HG03103 (cell line): ENCODE results near the gene TTC28.

ENCODE experiments used
- ATAC-seq: cut with Tn5 transposase; IDR thresholded peaks from one replicate; pipeline ENCODE4 v1.9.1; 2021; ENCODE audit warnings: low read depth; ENCODE audit not compliant: unreplicated experiment

Gene TTC28

GRCh38 chr22:28328756-28329155 is 350.9 kb downstream of the TTC28 start:
- ATAC-seq = no peak

GRCh38 chr22:28316014-28316413 is 363.6 kb downstream of the TTC28 start:
- ATAC-seq = no peak

- ATAC-seq = no peak
Measured at GRCh38 chr22:28314959-28315358, 364.7 kb downstream of the TTC28 start.

- ATAC-seq = no peak
Measured at GRCh38 chr22:28310299-28310698, 369.3 kb downstream of the TTC28 start.

GRCh38 chr22:28299753-28300152 is 379.9 kb downstream of the TTC28 start:
- no peak for ATAC-seq

- no peak for ATAC-seq
Measured at GRCh38 chr22:28299309-28299708, 380.3 kb downstream of the TTC28 start.

- no peak for ATAC-seq
Measured at GRCh38 chr22:28297504-28297903, 382.1 kb downstream of the TTC28 start.

GRCh38 chr22:28296452-28296851 is 383.2 kb downstream of the TTC28 start:
- no peak for ATAC-seq

- no peak for ATAC-seq
Measured at GRCh38 chr22:28283068-28283654, 396.5 kb downstream of the TTC28 start.

GRCh38 chr22:28282405-28283067 is 397.1 kb downstream of the TTC28 start:
- ATAC-seq = no peak

- ATAC-seq = no peak
Measured at GRCh38 chr22:28279888-28280287, 399.8 kb downstream of the TTC28 start.

GRCh38 chr22:28269277-28269676 is 410.4 kb downstream of the TTC28 start:
- no peak for ATAC-seq

GRCh38 chr22:28268850-28269249 is 410.8 kb downstream of the TTC28 start:
- ATAC-seq = no peak

GRCh38 chr22:28268171-28268570 is 411.5 kb downstream of the TTC28 start:
- no peak for ATAC-seq

GRCh38 chr22:28260619-28261018 is 419.0 kb downstream of the TTC28 start:
- ATAC-seq = no peak

- ATAC-seq = no peak
Measured at GRCh38 chr22:28259774-28260312, 419.8 kb downstream of the TTC28 start.

GRCh38 chr22:28254396-28254795 is 425.2 kb downstream of the TTC28 start:
- ATAC-seq = no peak

- ATAC-seq = no peak
Measured at GRCh38 chr22:28252539-28252938, 427.1 kb downstream of the TTC28 start.

- no peak for ATAC-seq
Measured at GRCh38 chr22:28250036-28250695, 429.5 kb downstream of the TTC28 start.

GRCh38 chr22:28249402-28249801 is 430.2 kb downstream of the TTC28 start:
- ATAC-seq = no peak

- no peak for ATAC-seq
Measured at GRCh38 chr22:28247667-28248363, 431.8 kb downstream of the TTC28 start.
